GM21825 (cell line): ENCODE results near the gene TMEM117.

Source experiments
- ATAC-seq: cut with Tn5 transposase; IDR thresholded peaks from one replicate; pipeline ENCODE4 v1.9.1; 2021; ENCODE audit warnings: mild to moderate bottlenecking, moderate library complexity; ENCODE audit not compliant: unreplicated experiment

The TMEM117 gene

DNA sequence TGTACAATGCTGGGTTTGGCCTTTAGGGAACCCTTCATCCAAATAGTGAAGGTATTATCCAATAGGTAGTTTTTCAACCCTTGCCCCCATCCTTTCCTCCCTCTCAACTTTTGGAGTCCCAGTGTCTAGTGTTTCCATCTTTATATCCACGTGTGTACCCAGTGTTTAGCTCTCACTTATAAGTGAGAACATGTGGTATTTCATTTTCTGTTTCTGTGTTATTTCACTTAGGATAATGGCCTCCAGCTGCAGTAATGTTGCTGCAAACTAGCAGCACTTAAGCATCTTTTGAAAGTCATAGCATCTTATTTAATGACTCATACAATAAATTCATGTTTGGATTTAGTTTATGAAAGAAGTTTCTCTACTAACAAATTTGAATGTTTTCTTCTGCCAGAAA lies 597.8 kb downstream of the TMEM117 start:
- no peak for ATAC-seq

DNA sequence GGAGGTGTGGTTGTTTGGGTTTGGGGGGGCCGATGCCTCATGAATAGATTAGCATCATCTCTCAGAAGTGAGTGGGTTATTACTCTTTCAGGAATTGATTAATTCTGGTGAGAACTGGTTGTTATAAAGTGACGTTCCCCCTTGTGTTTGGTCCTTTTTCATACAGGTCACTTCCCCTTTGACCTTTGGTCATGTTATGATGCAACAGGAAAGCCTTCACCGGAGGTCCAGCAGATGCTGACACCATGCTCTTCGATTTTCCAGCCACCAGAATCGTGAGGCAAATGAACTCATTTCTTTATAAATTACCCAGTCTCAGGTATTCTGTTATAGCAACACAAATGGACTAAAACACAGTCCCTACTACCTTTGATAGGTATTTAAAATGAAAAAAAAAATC lies 600.9 kb downstream of the TMEM117 start:
- no peak for ATAC-seq
